GM12878 (cell line): ENCODE measurements around the gene UNK. TPM values are rescaled to one million over a fixed set of nuclear protein-coding genes. Genes with fewer than 3 reads are reported as not detected.

Source experiments
- ATAC-seq: fragments of 200-7000 bp; cut with Tn5 transposase; 3 replicates; pipeline ENCODE4 v1.9.1; 2020; ENCODE audit warnings: mild to moderate bottlenecking, moderate library complexity
- BruUV-seq: library from RNA; stranded (reverse); fragments of 400-500 nt; replicated peaks from 2 replicates; lab custom pipeline; 2021; lab: Mats Ljungman, UMichigan
- CTCF ChIA-PET: fragments of 300-600 bp; sonication (Branson Sonifier 250); formaldehyde crosslinking; extraction: SDS; loops from one replicate; lab custom pipeline; 2021; ENCODE audit warnings: inconsistent platforms; lab: Yijun Ruan, JAX
- POLR2A ChIA-PET: fragments of 350-600 bp; formaldehyde crosslinking; extraction: SDS; loops from one replicate; lab custom pipeline; 2021; ENCODE audit warnings: inconsistent platforms; lab: Charles Lee
- RAD21 ChIA-PET: fragments of 300-600 bp; sonication (Branson Sonifier 250); formaldehyde crosslinking; loops from one replicate; lab custom pipeline; 2023; ENCODE audit warnings: antibody characterized with exemption; ENCODE audit not compliant: unreplicated experiment; lab: Charles Lee
- SMC1A ChIA-PET: fragments of 300-600 bp; sonication (Branson Sonifier 250); formaldehyde crosslinking; loops from one replicate; lab custom pipeline; 2023; ENCODE audit not compliant: unreplicated experiment, uncharacterized antibody; lab: Charles Lee
- DNase-seq: peaks from one replicate; pipeline ENCODE4 v3.0.0-alpha.2; 2011; ENCODE audit warnings: low read depth, low spot score
- FAIRE-seq: peaks from 3 replicates; lab custom pipeline; 2011; peaks lifted over from hg19 to GRCh38; lab: Jason Lieb, UNC
- H2AFZ ChIP-seq: 2 replicates; pipeline ENCODE4 v1.6.0; 2011; ENCODE audit warnings: low read depth, low read length, control low read depth; ENCODE audit not compliant: control insufficient read depth
- H3K27ac ChIP-seq: 2 replicates; pipeline ENCODE4 v1.5.1; 2011; ENCODE audit warnings: control low read depth; ENCODE audit not compliant: control insufficient read depth, insufficient read depth
- H3K27me3 ChIP-seq, 2 experiments: replicated peaks in 1 of 2; 2 replicates each; pipeline versions ENCODE4 v1.6.0 to v1.6.1; 2011; ENCODE audit warnings: low read length in 1 of 2; ENCODE audit not compliant: control insufficient read depth in 2 of 2, insufficient read depth in 2 of 2
- H3K36me3 ChIP-seq, 2 experiments: 2 replicates each; pipeline ENCODE4 v1.5.1; 2011; ENCODE audit warnings: low read length in 1 of 2; ENCODE audit not compliant: control insufficient read depth in 2 of 2, insufficient read depth in 2 of 2
- H3K4me1 ChIP-seq: 2 replicates; pipeline ENCODE4 v1.6.1; 2011; ENCODE audit warnings: mild to moderate bottlenecking, low read length, moderate library complexity, mixed read lengths; ENCODE audit not compliant: control insufficient read depth, insufficient read depth
- H3K4me2 ChIP-seq: 2 replicates; pipeline ENCODE4 v1.6.0; 2011; ENCODE audit warnings: control low read depth; ENCODE audit not compliant: control insufficient read depth, insufficient read depth
- H3K4me3 ChIP-seq: fragments of 200-600 bp; sonication (generic); 2 replicates; pipeline ENCODE4 v1.5.1; 2016
- H3K79me2 ChIP-seq: 2 replicates; pipeline ENCODE4 v1.6.0; 2011; ENCODE audit warnings: low read length; ENCODE audit not compliant: control insufficient read depth, insufficient read depth
- H3K9ac ChIP-seq: 2 replicates; pipeline ENCODE4 v1.8.0; 2011; ENCODE audit warnings: low read length, control low read depth, mixed read lengths; ENCODE audit not compliant: control insufficient read depth, insufficient read depth
- H3K9me3 ChIP-seq: replicated peaks from 3 replicates; pipeline ENCODE4 v1.5.1; 2011; ENCODE audit warnings: mild to moderate bottlenecking, low read length; ENCODE audit not compliant: control insufficient read depth, insufficient read depth
- H4K20me1 ChIP-seq: 2 replicates; pipeline ENCODE4 v1.6.0; 2011; ENCODE audit not compliant: control insufficient read depth, insufficient read depth
- ESRRA ChIP-seq: IDR thresholded peaks from 2 replicates; pipeline ENCODE4 v1.6.1; 2012; ENCODE audit warnings: mild to moderate bottlenecking, low read length, improper control_type of control experiment
- POLR2A ChIP-seq: IDR thresholded peaks from 2 replicates; pipeline ENCODE4 v1.6.1; 2011; ENCODE audit warnings: low read depth, mild to moderate bottlenecking, low read length
- RAD21 ChIP-seq: IDR thresholded peaks from 2 replicates; pipeline ENCODE4 v1.6.1; 2011; ENCODE audit warnings: mild to moderate bottlenecking, low read depth, low read length, moderate library complexity; ENCODE audit not compliant: insufficient read depth
- WGBS: methylation state at CpG from one replicate; pipeline ENCODE4 v1.1.6; 2016; ENCODE audit warnings: low lambda C conversion rate; ENCODE audit not compliant: insufficient replicate concordance, insufficient coverage; ENCODE audit errors: missing lambda C conversion rate; 5-methylcytosine and 5-hydroxymethylcytosine counted together
- in situ Hi-C: fragments of 300-500 bp; cut with MboI; formaldehyde crosslinking; loops from 9 replicates; pipeline ENCODE4 v1.14.3; 2018; ENCODE audit warnings: mixed read lengths
- intact Hi-C: fragments of 100-400 bp; cut with micrococcal nuclease; formaldehyde crosslinking; loops from one replicate; pipeline ENCODE4 v1.14.2; 2022; ENCODE audit not compliant: unreplicated experiment
- polyA plus RNA-seq, 11 experiments: library from polyadenylated mRNA; depleted of rRNA in 4 of 11; unstranded in 6 of 11; stranded (reverse) in 5 of 11; fragments of >200 nt; fragmentation: Nextera tagmentation in 4 of 11; fragmentation: Illumina TruSeq in 1 of 11; extraction: Ambion mirVana in 4 of 11; extraction: Trizol in 1 of 11; gene quantifications; 1 replicate in 1 of 11; 2 replicates in 10 of 11; pipeline versions ENCODE4 v1.2.1 to v1.2.3, GENCODE V29; 2011 to 2016; ENCODE audit warnings: inconsistent platforms in 2 of 11, missing spikeins in 2 of 11, low read depth in 1 of 11
- total RNA-seq, 4 experiments: library from RNA; depleted of rRNA in 3 of 4; stranded (reverse); fragments of >200 nt in 3 of 4; fragmentation: Illumina TruSeq in 1 of 4; extraction: Trizol in 1 of 4; gene quantifications; 2 replicates each; pipeline versions ENCODE4 v1.2.1 to v1.2.3, GENCODE V29; 2013 to 2021
- TF ChIP-seq, protein P1 (sequence below): fragments of 450-650 bp; IDR thresholded peaks from 2 replicates; pipeline ENCODE4 v1.6.1; 2017; ENCODE audit warnings: mild to moderate bottlenecking, moderate library complexity
- TF ChIP-seq, protein P2 (sequence below): fragments of 150-350 bp; IDR thresholded peaks from 2 replicates; pipeline ENCODE4 v1.6.1; 2016; ENCODE audit warnings: low read depth, low read length

The UNK gene
- total and polyA plus RNA-seq, 10 of the 15 experiments (the other 5 are each of a cell fraction or from before 2014, with no cell fraction given), result 8.9 to 34.5 (median 27.3) TPM

GRCh38 chr17:75814900-75815373 is 30.3 kb downstream of the UNK start:
- H4K20me1 ChIP-seq, result no peaks in the 10 kb centered on the region
- no TSS peak for BruUV-seq
- RAD21 ChIA-PET, result interaction anchor here (0.9 kb wide), 1 partner anchor 50 kb away, joined by 3 read pairs; the partner anchor contains the start of gene GALK1
- H3K27ac ChIP-seq, result no peak overlapping the region
- in situ Hi-C loops (no loop called here), intact Hi-C loops (no loop called here)
- CTCF ChIA-PET, result interaction anchor here (0.5 to 1.3 kb wide), 3 partner anchors 35 to 792 kb away, joined by 3 to 4 read pairs (median 4); partner anchors contain the start of gene WBP2
- H3K4me1 ChIP-seq, result no peaks in the 10 kb centered on the region
- H3K36me3 ChIP-seq, result peaks cover 32 to 37% of the 10 kb centered on the region in 2 experiments; a peak in 3 of 4 replicates
- ATAC-seq (no peak), DNase-seq (no peak), FAIRE-seq (no peak)
- no peak overlapping the region for H3K9ac ChIP-seq
- 77% methylated on average over 13 of the region's 13 CpGs for WGBS
- peak; percentile 24; the same call in 1 of the 2 replicates for TF ChIP-seq POLR2A
- TF ChIP-seq RAD21, result no peak
- TF ChIP-seq, protein P1, sequence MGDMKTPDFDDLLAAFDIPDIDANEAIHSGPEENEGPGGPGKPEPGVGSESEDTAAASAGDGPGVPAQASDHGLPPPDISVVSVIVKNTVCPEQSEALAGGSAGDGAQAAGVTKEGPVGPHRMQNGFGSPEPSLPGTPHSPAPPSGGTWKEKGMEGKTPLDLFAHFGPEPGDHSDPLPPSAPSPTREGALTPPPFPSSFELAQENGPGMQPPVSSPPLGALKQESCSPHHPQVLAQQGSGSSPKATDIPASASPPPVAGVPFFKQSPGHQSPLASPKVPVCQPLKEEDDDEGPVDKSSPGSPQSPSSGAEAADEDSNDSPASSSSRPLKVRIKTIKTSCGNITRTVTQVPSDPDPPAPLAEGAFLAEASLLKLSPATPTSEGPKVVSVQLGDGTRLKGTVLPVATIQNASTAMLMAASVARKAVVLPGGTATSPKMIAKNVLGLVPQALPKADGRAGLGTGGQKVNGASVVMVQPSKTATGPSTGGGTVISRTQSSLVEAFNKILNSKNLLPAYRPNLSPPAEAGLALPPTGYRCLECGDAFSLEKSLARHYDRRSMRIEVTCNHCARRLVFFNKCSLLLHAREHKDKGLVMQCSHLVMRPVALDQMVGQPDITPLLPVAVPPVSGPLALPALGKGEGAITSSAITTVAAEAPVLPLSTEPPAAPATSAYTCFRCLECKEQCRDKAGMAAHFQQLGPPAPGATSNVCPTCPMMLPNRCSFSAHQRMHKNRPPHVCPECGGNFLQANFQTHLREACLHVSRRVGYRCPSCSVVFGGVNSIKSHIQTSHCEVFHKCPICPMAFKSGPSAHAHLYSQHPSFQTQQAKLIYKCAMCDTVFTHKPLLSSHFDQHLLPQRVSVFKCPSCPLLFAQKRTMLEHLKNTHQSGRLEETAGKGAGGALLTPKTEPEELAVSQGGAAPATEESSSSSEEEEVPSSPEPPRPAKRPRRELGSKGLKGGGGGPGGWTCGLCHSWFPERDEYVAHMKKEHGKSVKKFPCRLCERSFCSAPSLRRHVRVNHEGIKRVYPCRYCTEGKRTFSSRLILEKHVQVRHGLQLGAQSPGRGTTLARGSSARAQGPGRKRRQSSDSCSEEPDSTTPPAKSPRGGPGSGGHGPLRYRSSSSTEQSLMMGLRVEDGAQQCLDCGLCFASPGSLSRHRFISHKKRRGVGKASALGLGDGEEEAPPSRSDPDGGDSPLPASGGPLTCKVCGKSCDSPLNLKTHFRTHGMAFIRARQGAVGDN, result no peak
- no peak for TF ChIP-seq ESRRA
- TF ChIP-seq, protein P2, sequence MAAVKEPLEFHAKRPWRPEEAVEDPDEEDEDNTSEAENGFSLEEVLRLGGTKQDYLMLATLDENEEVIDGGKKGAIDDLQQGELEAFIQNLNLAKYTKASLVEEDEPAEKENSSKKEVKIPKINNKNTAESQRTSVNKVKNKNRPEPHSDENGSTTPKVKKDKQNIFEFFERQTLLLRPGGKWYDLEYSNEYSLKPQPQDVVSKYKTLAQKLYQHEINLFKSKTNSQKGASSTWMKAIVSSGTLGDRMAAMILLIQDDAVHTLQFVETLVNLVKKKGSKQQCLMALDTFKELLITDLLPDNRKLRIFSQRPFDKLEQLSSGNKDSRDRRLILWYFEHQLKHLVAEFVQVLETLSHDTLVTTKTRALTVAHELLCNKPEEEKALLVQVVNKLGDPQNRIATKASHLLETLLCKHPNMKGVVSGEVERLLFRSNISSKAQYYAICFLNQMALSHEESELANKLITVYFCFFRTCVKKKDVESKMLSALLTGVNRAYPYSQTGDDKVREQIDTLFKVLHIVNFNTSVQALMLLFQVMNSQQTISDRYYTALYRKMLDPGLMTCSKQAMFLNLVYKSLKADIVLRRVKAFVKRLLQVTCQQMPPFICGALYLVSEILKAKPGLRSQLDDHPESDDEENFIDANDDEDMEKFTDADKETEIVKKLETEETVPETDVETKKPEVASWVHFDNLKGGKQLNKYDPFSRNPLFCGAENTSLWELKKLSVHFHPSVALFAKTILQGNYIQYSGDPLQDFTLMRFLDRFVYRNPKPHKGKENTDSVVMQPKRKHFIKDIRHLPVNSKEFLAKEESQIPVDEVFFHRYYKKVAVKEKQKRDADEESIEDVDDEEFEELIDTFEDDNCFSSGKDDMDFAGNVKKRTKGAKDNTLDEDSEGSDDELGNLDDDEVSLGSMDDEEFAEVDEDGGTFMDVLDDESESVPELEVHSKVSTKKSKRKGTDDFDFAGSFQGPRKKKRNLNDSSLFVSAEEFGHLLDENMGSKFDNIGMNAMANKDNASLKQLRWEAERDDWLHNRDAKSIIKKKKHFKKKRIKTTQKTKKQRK, result no peak
- POLR2A ChIA-PET, result interaction anchor here (1.4 kb wide), 1 partner anchor 12 kb away, joined by 3 read pairs; no protein-coding TSS in a partner anchor
- no peak overlapping the region for H2AFZ ChIP-seq
- no peaks in the 10 kb centered on the region for H3K9me3 ChIP-seq
- no peaks in the 10 kb centered on the region for H3K27me3 ChIP-seq
- H3K79me2 ChIP-seq, result no peaks in the 10 kb centered on the region
- no peak overlapping the region for H3K4me2 ChIP-seq
- no peak overlapping the region for H3K4me3 ChIP-seq
- SMC1A ChIA-PET, result no interaction called here
